K562 (cell line): ENCODE data around the gene PLOD1. TPM values are rescaled to one million over a fixed set of nuclear protein-coding genes. Genes with fewer than 3 reads are reported as not detected.

Experiments used
- BRD4 ChIP-seq: fragments of 200-600 bp; sonication (generic); IDR thresholded peaks from 2 replicates; pipeline ENCODE4 v1.6.1; 2017; ENCODE audit warnings: inconsistent platforms
- CREB3L1 ChIP-seq: fragments of 450-650 bp; IDR thresholded peaks from 2 replicates; pipeline ENCODE4 v1.6.1; 2014; ENCODE audit warnings: low read depth, mild to moderate bottlenecking, moderate library complexity, borderline replicate concordance
- DEAF1 ChIP-seq: fragments of 450-650 bp; formaldehyde crosslinking; IDR thresholded peaks from 2 replicates; pipeline ENCODE4 v1.4.0; 2020; ENCODE audit warnings: mild to moderate bottlenecking, moderate library complexity
- E2F5 ChIP-seq: sonication (generic); formaldehyde crosslinking; IDR thresholded peaks from 2 replicates; pipeline ENCODE4 v1.8.0; 2022; ENCODE audit warnings: mild to moderate bottlenecking, missing genetic modification reagents
- FOXJ3 ChIP-seq: sonication (generic); formaldehyde crosslinking; IDR thresholded peaks from 2 replicates; pipeline ENCODE4 v1.4.0; 2020; ENCODE audit warnings: mild to moderate bottlenecking, missing genetic modification reagents
- HINFP ChIP-seq: fragments of 450-650 bp; conservative IDR thresholded peaks from 2 replicates; pipeline ENCODE4 v1.6.1; 2016; ENCODE audit warnings: missing genetic modification characterization, low read depth, mild to moderate bottlenecking, control low read depth, missing compliant biosample characterization
- HOXB6 ChIP-seq: fragments of 250-450 bp; sonication (Bioruptor Pico); IDR thresholded peaks from 2 replicates; pipeline ENCODE4 v1.5.1; 2022; ENCODE audit warnings: mild to moderate bottlenecking, borderline replicate concordance
- MLX ChIP-seq, 2 experiments: fragments of 450-650 bp in 1 of 2; sonication (generic) in 1 of 2; formaldehyde crosslinking; conservative IDR thresholded peaks; 2 replicates each; pipeline versions ENCODE4 v1.4.0 to v1.8.1; 2020 to 2022; ENCODE audit warnings: mild to moderate bottlenecking in 1 of 2, missing genetic modification reagents in 1 of 2
- PRDM10 ChIP-seq: fragments of 450-650 bp; IDR thresholded peaks from 2 replicates; pipeline ENCODE4 v1.6.1; 2018; ENCODE audit not compliant: partially characterized antibody
- RBM14 ChIP-seq: fragments of 200-400 bp; formaldehyde crosslinking; IDR thresholded peaks from 2 replicates; pipeline ENCODE4 v1.6.1; 2018; ENCODE audit warnings: low read depth, mild to moderate bottlenecking, low read length, moderate library complexity, borderline replicate concordance; ENCODE audit not compliant: insufficient read depth
- RHOXF2B ChIP-seq: fragments of 250-450 bp; sonication (Bioruptor Pico); conservative IDR thresholded peaks from 2 replicates; pipeline ENCODE4 v1.5.1; 2021
- SMARCC2 ChIP-seq: fragments of 450-650 bp; IDR thresholded peaks from 2 replicates; pipeline ENCODE4 v1.6.1; 2017; ENCODE audit warnings: antibody characterized with exemption, moderate library complexity, mild to moderate bottlenecking, low read depth
- SRSF7 ChIP-seq: fragments of 200-400 bp; formaldehyde crosslinking; optimal IDR thresholded peaks from 2 replicates; pipeline ENCODE3; 2017; ENCODE audit warnings: mild to moderate bottlenecking, low read depth, low read length
- TEAD1 ChIP-seq, 2 experiments: fragments of 450-650 bp in 1 of 2; sonication (generic) in 1 of 2; formaldehyde crosslinking; IDR thresholded peaks; 2 replicates each; pipeline versions ENCODE4 v1.4.0 to v1.8.0; 2020 to 2022; ENCODE audit warnings: mild to moderate bottlenecking in 2 of 2, missing genetic modification reagents in 1 of 2
- ZNF280A ChIP-seq: fragments of 450-650 bp; IDR thresholded peaks from 2 replicates; pipeline ENCODE4 v1.6.1; 2018; ENCODE audit warnings: mild to moderate bottlenecking, low read depth; ENCODE audit not compliant: partially characterized antibody
- polyA plus RNA-seq, 8 experiments: library from polyadenylated mRNA; depleted of rRNA in 4 of 8; stranded (reverse) in 5 of 8; unstranded in 3 of 8; fragments of >200 nt; fragmentation: Nextera tagmentation in 2 of 8; fragmentation: Illumina TruSeq in 1 of 8; extraction: Ambion mirVana in 2 of 8; extraction: Trizol in 1 of 8; gene quantifications; 2 replicates each; pipeline versions ENCODE4 v1.2.1 to v1.2.3, GENCODE V29; 2011 to 2014; ENCODE audit warnings: inconsistent platforms in 1 of 8, missing spikeins in 1 of 8
- total RNA-seq, 7 experiments: library from RNA; depleted of rRNA in 6 of 7; stranded (reverse); fragments of >200 nt in 6 of 7; fragmentation: Illumina TruSeq in 2 of 7; extraction: Trizol in 2 of 7; gene quantifications; 2 replicates each; pipeline versions ENCODE4 v1.2.1 to v1.2.3, GENCODE V29; 2011 to 2021; ENCODE audit warnings: low replicate concordance in 1 of 7

Gene PLOD1
- total and polyA plus RNA-seq, 9 of the 15 experiments (the other 6 are each of a cell fraction or from before 2014, with no cell fraction given), result 16.6 to 90.8 (median 52.7) TPM

- no peak for TF ChIP-seq CREB3L1
- TF ChIP-seq FOXJ3 (CRISPR knock-in tag), result no peak
- no peak for TF ChIP-seq SRSF7
- no peak for TF ChIP-seq TEAD1 (CRISPR knock-in tag; IDR thresholded peaks at IDR 0.05)
- no peak for TF ChIP-seq SMARCC2
- TF ChIP-seq HOXB6 (CRISPR knock-in tag), result no peak
- no peak for TF ChIP-seq HINFP (tag)
- no peak for TF ChIP-seq RBM14
- TF ChIP-seq ZNF280A, result no peak
- 0 out of 2 replicates have a peak, but pooled peaks have one; percentile 53 for TF ChIP-seq BRD4
- no peak for TF ChIP-seq MLX (CRISPR knock-in tag; conservative IDR thresholded peaks at IDR 0.05)
- TF ChIP-seq E2F5 (CRISPR knock-in tag), result no peak
- TF ChIP-seq PRDM10, result peak; percentile 51
- TF ChIP-seq DEAF1, result no peak
- TF ChIP-seq RHOXF2B (CRISPR knock-in tag), result no peak
Observed at GRCh38 chr1:12015001-12015491, 80.5 kb downstream of the PLOD1 start (continued).
